GM21447 (cell line): ENCODE data around the gene GOSR2.
"Not testable (repeated sequence)": the region's sequence is repeated elsewhere in the genome, so short reads cannot be mapped to it uniquely, and the experiment has no call there.

Experiments used
- ATAC-seq: cut with Tn5 transposase; IDR thresholded peaks from one replicate; pipeline ENCODE4 v1.9.1; 2021; ENCODE audit not compliant: unreplicated experiment

GOSR2 gene

DNA sequence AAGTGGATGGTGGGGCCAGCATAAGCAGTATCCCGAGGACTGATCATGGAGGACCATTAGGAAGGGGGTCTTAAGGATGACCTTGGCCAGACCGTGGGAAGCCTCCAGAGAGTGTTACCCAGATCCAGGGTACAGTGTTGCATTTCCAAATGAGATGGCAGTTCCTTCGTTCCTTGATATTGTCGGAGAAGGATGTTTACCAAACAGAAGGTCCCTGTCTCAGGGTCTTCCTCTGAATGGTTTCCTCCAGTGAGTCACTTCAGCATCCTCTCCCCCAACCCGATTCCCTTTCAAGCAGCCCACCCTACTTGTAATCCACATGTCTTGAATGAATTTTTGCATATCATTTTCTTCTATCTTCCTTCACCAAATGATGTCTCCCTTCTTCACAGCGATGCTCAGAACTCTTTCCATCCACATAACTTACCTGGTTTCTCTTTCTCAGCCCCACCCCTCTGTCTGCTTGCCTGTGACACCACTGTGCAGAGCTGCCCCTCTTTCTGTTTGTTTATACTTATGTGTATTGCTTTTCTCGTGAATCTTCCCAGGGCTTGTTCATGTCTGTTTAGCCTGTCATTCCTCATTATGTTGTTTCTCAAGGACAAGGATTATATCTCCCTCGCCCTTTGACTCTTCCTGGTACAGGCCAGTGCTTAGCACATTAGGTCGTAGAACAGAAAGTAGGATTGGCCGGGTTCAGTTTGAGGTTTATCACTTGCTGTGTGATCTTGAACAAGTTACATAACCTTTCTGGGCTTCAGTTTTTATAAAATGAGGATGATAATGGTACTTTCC is 5.7 kb downstream of the GOSR2 start:
- no peak for ATAC-seq

DNA sequence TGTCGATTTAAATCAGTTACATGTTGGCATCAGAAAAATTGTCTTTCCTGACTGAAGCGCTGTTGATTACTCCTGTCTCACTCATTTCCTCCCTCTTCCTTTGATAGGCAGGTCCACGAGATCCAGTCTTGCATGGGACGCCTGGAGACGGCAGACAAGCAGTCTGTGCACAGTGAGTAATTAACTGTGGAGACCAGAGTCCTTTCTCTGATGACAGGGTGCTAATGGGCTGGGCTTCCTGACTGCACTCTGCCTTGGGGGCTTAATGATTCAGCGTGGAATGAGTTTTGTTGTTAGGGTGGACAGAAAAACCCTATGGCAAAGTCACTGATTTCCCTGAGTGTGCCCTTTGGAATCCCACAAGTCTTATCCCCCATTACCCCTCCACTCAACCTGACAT is 6.5 kb downstream of the GOSR2 start:
- ATAC-seq, result no peak

DNA sequence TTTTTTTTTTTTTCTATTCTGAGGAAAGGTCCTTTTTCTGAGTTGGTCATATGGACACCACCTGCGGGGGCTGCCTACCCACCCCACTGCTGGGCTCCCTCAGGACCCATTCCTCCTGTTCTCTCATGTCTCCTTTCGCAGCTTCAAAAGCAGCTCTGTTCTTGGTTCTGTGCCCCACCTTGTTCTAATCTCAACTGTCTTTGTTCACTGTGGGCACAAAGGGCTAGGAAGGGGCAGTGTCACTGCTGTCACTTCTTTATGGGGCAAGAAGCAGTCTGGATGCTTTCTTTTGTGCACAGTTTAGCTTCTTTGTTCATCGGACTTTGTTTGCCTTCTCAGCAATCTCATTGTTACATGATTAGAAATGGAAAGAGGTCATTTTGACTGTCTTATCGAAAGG is 7.1 kb downstream of the GOSR2 start:
- no peak for ATAC-seq

DNA sequence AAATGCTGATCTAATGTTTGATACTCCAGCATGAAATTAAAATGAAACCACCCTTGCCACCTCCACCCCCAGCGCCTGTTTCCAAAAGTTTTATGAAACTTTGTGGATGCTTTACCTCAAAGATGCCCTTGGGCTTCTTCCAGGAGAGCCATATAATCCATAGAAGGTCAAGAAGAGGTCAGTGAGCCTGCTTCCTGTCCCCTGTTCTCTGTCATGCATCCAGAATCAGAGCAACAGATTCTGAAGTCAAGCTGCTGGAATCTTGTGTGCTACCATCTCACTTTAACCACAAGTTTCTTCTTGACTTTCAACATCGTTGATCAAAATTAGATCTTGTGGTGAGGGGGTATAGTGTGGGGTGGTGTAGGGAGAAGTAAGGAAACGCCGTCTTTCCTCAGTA is 8.6 kb downstream of the GOSR2 start:
- ATAC-seq, result no peak

DNA sequence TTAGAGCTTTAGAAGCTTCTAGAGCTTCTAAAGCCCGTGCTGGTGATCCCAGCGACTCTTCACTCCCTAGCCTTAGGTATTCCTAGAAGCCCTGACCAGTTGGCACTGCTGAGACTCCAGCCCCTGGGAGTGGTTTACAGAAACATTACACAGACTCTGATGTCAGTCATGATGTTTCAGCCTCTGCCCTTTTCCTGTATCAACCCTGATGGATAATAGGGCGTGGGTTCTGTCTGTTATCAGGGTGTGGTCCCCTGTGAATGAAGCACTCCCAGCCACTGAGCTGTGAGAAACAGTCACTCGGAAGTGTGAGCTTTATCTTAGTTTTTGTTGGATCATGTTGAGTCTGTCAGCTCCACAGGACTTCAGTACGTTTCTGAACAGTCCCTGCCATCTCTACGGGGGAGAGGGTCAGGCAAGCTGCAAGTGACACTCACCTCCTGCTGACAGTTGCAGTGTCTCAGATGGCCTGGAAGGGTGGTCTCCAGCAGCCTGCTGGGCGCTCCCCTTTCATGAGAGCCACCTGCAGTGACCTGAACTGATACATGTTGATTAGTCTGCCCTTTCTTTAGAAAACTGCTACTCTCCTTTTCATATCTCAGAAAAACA is 12.8 kb downstream of the GOSR2 start:
- no peak for ATAC-seq

DNA sequence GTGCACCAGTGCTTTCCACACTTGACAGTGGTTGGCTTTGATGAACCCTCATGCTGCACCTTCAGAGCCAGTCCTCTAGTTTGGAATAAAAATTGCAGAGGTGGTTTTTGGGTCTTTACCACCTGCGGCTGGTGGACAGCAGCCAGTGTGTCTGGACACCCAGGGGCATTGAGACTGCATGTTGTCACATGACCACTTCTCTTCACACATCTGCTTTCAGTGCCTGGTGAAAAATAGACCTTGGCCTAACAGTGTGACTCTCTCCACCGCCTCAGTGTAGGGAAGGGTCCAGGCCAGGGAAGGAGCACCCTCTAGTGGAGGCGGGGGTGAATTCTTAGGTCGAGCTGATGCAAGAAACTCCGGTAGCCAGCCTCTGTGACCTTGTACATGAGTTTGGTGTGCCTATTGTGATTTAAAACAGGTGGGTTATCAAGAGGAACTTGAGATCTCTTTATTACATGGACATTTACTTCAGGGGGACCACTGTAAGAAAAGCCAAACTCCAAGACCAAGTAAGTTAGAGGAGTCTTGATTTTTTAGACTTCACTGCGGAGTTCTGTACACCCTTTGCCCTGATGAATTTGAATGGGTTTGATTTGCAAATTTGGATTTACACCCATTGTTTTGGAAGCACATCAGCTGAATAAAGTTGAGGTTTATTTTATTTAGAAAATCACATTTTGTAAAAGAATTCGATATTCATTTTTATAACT is 17.9 kb downstream of the GOSR2 start:
- ATAC-seq, result peak; percentile 54

DNA sequence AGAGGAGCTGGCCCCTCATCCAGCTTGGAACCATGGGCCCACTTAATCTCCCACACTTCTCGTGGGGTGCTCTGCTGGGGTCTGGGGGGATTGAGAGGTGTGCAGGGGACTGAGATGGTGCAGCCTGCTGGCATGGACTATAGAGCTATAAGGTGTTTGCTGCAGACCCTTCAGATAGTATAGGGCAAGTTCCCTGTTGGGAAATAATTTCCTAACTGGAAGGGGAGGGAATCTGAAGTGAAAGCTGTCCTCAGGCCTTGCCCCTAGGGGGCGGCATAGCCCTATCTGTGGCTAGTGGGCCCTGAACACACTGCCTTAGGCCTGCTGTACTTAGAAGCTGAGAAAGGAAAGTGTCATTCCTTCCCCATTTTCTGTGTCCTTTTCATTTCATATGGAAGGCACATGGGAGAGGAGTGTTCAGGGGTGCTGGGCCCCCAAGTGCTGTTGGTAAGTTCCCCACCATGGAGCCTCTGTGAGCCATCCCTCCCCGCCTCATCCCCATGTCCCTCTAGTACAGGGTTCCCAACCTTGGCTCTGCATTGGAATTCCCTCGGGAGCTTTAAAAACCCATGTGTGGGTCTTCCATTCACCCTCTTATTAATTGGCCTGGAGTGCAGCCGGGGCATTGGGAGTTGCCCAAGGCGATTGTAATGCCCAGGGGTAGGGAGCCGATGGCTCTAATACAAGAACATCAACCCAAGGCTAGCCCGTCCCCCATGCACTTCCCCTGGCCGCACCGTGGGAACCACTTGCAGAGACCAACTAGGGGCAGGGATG is 19.7 kb downstream of the GOSR2 start:
- ATAC-seq, result no peak

DNA sequence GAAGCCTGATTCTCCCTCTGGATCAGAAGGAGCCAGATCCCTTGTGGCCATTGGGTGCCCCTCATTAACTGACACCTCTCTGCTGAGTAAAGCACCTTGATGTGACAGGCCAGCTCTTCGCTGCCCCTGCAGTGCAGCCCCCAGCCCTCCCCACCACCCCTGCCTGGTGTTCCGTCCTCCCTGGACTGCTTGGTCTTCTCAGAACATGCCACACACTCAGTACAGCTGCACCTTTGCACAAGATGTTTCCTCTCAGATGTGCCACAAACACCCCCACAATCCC is 20.2 kb downstream of the GOSR2 start:
- no peak for ATAC-seq

DNA sequence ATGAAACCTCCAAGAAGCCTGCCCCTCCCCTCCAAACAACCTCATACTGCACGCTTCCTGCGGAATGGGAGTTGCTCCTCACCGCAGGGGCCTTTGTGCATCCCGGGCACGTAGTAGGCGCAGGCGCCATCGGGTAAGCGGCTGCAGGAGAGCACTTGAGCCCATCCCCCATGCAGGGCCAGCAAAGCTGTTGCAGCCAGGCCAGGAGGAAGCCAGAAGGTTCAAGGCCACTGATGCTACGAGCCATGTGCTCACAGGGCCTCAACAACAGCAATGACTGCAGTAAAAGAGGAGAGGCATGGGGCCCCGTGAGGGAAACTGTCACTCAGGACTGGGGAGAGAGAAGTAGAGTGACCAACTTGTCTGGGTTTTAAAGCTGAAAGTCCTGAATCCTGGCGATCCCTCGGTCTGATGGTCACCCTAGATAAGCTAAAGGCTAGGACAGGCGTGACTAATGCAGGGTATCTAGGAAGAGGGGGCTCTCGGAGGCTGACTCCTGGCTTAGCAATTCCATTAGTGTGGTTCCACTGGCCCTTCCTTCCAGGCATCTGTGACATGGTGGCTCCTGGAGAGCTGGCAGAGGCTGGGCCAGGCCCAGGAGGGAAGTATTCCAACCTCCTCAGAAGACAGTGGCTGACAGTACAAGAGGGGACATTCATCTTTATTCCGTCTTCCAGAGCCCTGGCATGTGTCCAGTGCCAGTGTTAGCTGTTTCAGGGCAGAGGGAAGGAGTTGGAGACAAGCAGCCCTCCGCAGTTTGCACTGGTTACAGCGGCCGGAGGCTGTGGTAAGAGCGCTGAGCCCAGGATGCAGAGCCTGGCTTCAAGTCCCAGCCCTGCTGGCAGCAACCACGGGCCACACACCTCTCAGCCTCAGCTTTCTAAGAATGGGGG is 20.8 kb downstream of the GOSR2 start:
- ATAC-seq, result no peak

DNA sequence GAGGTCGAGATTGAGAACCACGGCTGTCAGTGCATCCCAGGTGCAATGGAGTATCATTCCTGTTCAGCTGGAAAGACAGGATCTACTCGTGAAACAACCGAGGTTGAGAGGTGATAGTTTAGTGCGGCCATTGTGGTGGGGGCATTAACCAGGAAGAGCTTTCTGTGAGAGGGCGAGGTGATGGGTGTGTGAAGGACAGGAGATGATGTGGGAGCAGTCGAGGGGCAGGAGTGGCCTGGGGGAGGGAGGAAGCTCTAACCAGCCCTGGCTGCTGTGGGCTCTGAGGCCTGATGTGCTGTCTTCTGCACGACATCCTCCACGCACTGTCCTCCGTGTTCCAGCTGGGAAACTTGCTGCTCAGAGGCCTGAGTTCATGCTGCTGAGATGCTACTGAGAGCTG is 22.0 kb downstream of the GOSR2 start:
- no peak for ATAC-seq

DNA sequence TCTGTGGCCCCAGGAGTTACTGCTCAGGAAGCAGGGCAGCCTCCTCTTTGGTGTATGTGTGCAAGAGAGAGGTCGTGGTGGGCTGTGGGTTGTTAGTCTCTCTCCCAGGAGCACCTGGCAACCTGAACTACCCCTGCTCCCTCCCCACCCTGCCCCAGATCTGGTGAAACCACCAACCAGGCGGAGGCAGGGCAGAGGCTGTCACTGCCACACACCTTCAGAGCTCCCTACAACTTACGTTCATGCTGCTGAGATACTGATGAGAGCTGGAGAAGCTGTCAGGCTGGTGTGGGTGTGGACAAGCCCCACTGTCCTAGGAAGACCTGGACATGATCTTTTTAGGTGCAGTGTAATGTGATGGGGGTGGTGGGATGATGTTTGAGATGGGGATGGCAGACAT is 24.3 kb downstream of the GOSR2 start:
- no peak for ATAC-seq

DNA sequence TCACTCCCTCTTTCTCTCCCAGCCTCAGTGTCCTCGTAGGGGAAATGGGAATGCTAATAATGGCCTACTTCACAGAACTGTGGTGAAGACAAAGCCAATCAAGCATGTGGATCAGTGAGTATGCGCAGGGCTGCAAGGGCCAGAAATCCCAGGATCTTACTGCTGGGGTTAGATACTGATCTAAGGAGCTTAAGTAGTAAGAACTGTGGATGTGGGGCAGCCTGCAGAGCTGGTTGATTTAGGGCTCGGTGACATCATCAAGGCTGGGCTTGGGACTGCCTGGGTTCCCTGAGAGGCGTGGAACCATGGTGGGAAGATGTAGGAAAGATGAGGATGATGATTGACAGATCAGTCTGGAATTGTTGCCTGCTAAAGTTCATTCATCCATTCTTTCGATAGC is 25.6 kb downstream of the GOSR2 start:
- ATAC-seq, result no peak

DNA sequence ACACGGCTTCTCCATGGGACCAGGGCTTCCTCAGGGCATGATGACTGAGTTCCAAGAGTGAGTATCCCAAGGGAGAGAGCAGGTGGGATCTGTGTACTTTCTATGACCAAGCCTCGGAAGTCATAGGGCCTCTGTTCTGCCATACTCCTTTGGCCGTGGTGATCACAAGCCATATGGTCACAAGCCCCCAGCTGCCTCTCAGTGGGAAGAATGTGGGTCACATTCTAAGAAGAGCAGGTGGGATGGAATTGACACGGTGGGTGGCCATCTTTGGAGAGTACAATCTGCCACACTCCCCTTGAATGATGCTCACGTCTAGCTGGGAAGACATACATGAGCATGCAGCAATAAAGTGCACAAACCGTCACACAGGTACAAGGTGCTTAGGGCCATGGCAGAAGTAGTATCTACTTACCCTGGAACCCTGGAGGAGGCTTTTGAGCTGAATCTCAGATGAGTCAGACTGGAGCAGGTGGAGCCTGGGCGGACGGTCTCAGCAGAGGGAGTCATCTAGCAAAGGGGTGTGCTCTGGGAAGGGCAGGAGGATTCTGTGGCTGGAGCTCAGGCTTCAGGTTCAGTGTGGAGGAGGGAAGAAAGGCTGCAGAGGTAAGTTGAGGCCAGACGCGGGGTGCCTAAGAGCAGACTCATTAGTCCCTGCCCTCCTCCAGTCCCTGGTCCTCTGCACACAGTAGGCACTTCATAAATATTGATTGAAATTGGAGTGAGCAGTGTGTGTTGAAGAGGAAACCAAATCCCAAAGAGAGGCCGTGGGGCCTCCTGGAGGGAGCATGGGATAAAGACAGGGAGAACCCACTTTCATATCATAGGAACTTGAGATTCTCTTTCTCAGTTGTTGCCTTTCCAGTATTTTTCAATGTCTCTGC is 26.6 kb downstream of the GOSR2 start:
- no peak for ATAC-seq

DNA sequence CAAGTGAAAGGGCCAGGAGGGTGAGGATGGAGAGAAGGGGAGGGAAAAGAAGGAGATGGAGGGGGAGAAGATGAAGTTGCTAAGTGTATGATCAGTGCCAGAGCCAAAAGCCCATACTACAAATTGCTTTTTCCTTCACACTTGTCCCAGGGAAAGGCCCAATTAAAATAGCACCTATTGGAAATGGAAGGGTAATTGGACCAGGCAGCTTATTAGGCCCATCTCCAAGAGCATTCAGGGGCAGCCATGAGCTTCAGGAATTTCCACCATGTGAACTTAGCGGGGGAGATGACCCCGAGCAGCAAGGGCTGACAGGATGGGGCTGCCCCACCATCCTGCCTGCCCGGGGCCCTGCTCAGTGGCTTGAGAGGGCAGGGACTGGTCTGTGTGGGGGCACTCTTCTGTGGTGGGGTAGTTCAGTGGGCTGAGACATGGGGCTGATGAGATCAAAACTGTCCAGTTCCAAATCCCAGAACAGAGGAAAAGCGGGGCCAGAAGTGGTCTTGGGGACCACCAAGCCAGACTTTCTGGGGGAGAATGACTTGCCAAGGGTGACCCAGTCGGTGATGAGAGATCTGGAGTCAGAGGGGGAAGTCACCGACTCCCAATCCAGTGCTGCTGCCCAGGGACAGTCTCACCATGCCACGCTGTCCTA is 27.5 kb downstream of the GOSR2 start:
- ATAC-seq, result no peak

DNA sequence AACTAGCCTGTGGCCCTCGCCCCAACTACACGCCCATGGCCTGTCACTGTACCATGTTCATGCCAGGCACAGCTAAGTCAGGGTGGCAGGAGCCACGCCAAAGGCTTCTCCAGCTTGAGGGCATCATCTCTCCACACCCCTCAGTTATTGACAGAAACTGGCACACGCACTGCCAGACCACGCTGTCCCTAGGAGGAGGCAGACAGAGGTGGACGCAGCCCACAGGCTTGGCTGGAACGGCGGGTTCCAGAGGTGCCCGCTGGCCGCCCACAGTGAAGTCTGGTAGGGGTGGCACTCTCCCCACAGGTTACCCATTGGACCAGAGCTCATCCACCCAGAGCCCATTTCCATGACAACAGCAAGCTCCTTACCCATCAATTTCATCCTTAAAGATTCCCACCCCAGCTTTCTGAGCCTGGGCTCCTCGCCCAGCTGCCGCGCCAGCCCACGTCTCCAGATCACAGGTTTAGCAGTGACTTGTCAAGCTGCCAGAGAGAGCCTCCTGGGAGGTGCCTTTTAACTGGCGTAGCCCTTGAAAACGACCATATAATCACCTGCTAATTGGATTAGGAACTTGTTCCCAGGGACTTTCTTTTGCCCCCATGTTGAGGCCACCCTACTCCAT is 28.1 kb downstream of the GOSR2 start:
- ATAC-seq, result no peak

DNA sequence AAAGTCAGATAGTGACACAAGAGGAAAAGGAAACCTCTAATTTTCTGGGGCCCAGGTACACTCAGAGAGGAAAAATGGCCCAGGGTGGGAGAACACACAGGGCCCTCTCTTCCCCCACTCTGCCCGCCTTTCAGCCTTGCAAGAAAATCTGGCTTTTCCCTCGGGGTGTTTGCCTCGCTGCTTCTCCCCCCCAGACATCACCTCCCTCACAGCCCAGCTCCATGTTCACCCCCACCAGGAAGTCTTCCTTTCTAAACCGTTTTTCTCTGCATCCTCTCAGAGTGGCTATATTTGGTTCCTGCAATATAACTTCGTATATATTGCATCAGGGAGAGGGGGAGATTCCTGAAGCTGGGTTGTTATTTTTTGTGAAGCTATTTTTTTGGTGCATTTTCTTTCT is 28.7 kb downstream of the GOSR2 start:
- ATAC-seq, result no peak

DNA sequence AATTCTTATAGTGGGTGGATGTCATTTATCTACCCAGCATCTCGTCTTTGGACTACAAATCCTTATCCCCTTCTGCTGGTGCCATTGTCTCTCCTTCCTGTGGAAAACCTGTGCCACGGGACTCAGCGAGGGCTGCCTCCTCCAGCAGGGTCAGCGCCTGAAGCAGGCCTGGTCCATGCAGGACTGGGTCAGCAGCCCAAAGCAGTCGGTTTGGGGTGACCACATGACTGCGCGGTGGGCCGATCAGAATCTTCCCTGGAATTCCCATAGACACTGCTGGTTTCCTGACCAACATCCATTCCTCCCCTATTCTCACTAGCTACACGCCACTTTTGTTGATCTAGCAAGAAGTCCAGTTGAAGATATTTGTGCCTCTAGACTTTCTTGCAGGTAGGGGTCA is 29.2 kb downstream of the GOSR2 start:
- no peak for ATAC-seq

DNA sequence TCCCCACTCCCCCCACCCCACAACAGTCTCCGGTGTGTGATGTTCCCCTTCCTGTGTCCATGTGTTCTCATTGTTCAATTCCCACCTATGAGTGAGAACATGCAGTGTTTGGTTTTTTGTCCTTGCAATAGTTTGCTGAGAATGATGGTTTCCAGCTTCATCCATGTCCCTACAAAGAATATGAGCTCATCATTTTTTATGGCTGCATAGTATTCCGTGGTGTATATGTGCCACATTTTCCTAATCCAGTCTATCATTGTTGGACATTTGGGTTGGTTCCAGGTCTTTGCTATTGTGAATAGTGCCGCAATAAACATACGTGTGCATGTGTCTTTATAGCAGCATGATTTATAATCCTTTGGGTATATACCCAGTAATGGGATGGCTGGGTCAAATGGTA is 30.2 kb downstream of the GOSR2 start:
- not testable (repeated sequence) for ATAC-seq
